Natural killer cell (primary cell): ENCODE data around the gene TRIM72. TPM values are rescaled to one million over a fixed set of nuclear protein-coding genes. Genes with fewer than 3 reads are reported as not detected.
"Not testable (repeated sequence)": the region's sequence is repeated elsewhere in the genome, so short reads cannot be mapped to it uniquely, and the experiment has no call there.

Experiments used
- ATAC-seq, 3 donors: fragments of 150-1000 bp in 2 of 3; fragments of 200-7000 bp in 1 of 3; cut with Tn5 transposase; 1 replicate in 1 of 3; 2 replicates in 2 of 3; pipeline ENCODE4 v1.10.0; 2021; ENCODE audit warnings: mild to moderate bottlenecking in 2 of 3, moderate library complexity in 2 of 3
- DNase-seq, 2 donors: peaks; one replicate each; pipeline versions ENCODE4 v3.0.0 to v3.0.0-alpha.2; 2013 to 2021; ENCODE audit warnings: mixed read lengths in 1 of 2
- H3K27ac ChIP-seq: one replicate; pipeline ENCODE4 v1.5.1; 2013; ENCODE audit warnings: mild to moderate bottlenecking, low read length
- H3K27me3 ChIP-seq: one replicate; pipeline ENCODE4 v1.6.1; 2013; ENCODE audit warnings: low read length; ENCODE audit not compliant: control insufficient read depth, insufficient read depth
- H3K36me3 ChIP-seq: one replicate; pipeline ENCODE4 v1.6.1; 2013; ENCODE audit warnings: low read length; ENCODE audit not compliant: control insufficient read depth, insufficient read depth
- H3K4me1 ChIP-seq: one replicate; pipeline ENCODE4 v1.6.1; 2013; ENCODE audit warnings: low read length; ENCODE audit not compliant: control insufficient read depth, insufficient read depth
- H3K4me3 ChIP-seq: one replicate; pipeline ENCODE4 v1.5.1; 2013; ENCODE audit warnings: low read length
- H3K9me3 ChIP-seq: one replicate; pipeline ENCODE4 v1.6.1; 2013; ENCODE audit warnings: low read length; ENCODE audit not compliant: control insufficient read depth, insufficient read depth
- H3K27ac Mint-ChIP-seq, 2 donors: one replicate each; pipeline ENCODE4 v1.8.0; 2022; ENCODE audit warnings: mild to moderate bottlenecking in 2 of 2, mixed read lengths in 2 of 2, moderate library complexity in 1 of 2
- H3K27me3 Mint-ChIP-seq, 2 donors: one replicate each; pipeline ENCODE4 v1.8.0; 2022; ENCODE audit warnings: low read depth in 2 of 2, mixed read lengths in 2 of 2
- H3K36me3 Mint-ChIP-seq: one replicate; pipeline ENCODE4 v1.8.0; 2022; ENCODE audit warnings: mixed read lengths
- H3K4me1 Mint-ChIP-seq, 2 donors: one replicate each; pipeline ENCODE4 v1.8.0; 2022; ENCODE audit warnings: mixed read lengths in 2 of 2
- H3K4me3 Mint-ChIP-seq: one replicate; pipeline ENCODE4 v1.8.0; 2022; ENCODE audit warnings: mild to moderate bottlenecking, moderate library complexity, mixed read lengths
- H3K9me3 Mint-ChIP-seq, 2 donors: one replicate each; pipeline ENCODE4 v1.8.0; 2022; ENCODE audit warnings: mixed read lengths in 2 of 2
- WGBS: methylation state at CpG from one replicate; pipeline ENCODE4 v1.1.7; 2013; ENCODE audit warnings: missing lambda C conversion rate; ENCODE audit not compliant: insufficient coverage; 5-methylcytosine and 5-hydroxymethylcytosine counted together
- intact Hi-C: fragments of 100-400 bp; cut with micrococcal nuclease; formaldehyde crosslinking; loops from one replicate; pipeline ENCODE4 v1.14.2; 2022
- total RNA-seq, 4 donors: library from RNA; stranded (reverse); fragments of 120-200 nt in 1 of 4; gene quantifications; one replicate each; pipeline versions ENCODE4 v1.2.3 to v1.2.4, GENCODE V29; 2013 to 2022
- TF ChIP-seq, protein P1 (sequence below): fragments of 200-600 bp; IDR thresholded peaks from one replicate; pipeline ENCODE4 v1.8.0; 2022; ENCODE audit warnings: antibody characterized with exemption

TRIM72 gene
- total RNA-seq, 3 donors from 2014 or later (not counting 1 experiment from before 2014, with no cell fraction given) = 0.05 to 0.07 TPM; not detected in 1

- 93% methylated on average over 5 of the region's 5 CpGs for WGBS
- Histone ChIP-seq H3K27me3 (no peaks in the 10 kb centered on the region), H3K36me3 (peaks cover 26% of the 10 kb centered on the region), H3K4me1 (peaks cover 52% of the 10 kb centered on the region), H3K27ac (no peak overlapping the region), H3K9me3 (no peaks in the 10 kb centered on the region), H3K4me3 (no peak overlapping the region)
- intact Hi-C loops = loop anchor here (5.0 kb wide), 3 partner anchors 133 to 243 kb away; partner anchors contain the start of gene ZNF843
- no peak for ATAC-seq
- Mint-ChIP-seq H3K4me1 (peaks cover 53 to 55% of the 10 kb centered on the region in 2 donors), H3K27me3 (no peaks in the 10 kb centered on the region), H3K9me3 (no peaks in the 10 kb centered on the region), H3K4me3 (peak overlapping the region; percentile 52), H3K27ac (peak overlapping the region; percentile 82 to 87), H3K36me3 (no peaks in the 10 kb centered on the region)
- TF ChIP-seq, protein P1, sequence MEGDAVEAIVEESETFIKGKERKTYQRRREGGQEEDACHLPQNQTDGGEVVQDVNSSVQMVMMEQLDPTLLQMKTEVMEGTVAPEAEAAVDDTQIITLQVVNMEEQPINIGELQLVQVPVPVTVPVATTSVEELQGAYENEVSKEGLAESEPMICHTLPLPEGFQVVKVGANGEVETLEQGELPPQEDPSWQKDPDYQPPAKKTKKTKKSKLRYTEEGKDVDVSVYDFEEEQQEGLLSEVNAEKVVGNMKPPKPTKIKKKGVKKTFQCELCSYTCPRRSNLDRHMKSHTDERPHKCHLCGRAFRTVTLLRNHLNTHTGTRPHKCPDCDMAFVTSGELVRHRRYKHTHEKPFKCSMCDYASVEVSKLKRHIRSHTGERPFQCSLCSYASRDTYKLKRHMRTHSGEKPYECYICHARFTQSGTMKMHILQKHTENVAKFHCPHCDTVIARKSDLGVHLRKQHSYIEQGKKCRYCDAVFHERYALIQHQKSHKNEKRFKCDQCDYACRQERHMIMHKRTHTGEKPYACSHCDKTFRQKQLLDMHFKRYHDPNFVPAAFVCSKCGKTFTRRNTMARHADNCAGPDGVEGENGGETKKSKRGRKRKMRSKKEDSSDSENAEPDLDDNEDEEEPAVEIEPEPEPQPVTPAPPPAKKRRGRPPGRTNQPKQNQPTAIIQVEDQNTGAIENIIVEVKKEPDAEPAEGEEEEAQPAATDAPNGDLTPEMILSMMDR = no peak
- DNase-seq = peak in 1 of 2 donors; percentile 13
Observed at GRCh38 chr16:31199430-31200041, 14.4 kb upstream of the TRIM72 start.

- Histone ChIP-seq H3K36me3 (peaks cover 20% of the 10 kb centered on the region), H3K4me1 (peaks cover 52% of the 10 kb centered on the region)
- ATAC-seq, H3K4me3 ChIP-seq, H3K36me3 Mint-ChIP-seq, H3K9me3 Mint-ChIP-seq, H3K27me3 ChIP-seq, H3K27me3 Mint-ChIP-seq, H3K27ac ChIP-seq, H3K9me3 ChIP-seq: not testable (repeated sequence)
- Mint-ChIP-seq H3K4me3 (peak overlapping the region; percentile 52), H3K4me1 (peaks cover 54 to 59% of the 10 kb centered on the region in 2 donors), H3K27ac (peak overlapping the region; percentile 82 to 87)
- peak in 1 of 2 donors; percentile 7 for DNase-seq
- intact Hi-C loops = loop anchor here (5.0 kb wide), 3 partner anchors 132 to 242 kb away; partner anchors contain the start of gene ZNF843
- 88% methylated on average over 8 of the region's 8 CpGs for WGBS
Observed at GRCh38 chr16:31200111-31200510, 13.8 kb upstream of the TRIM72 start.

- 53% methylated on average over 8 of the region's 8 CpGs for WGBS
- intact Hi-C loops = loop anchor here (5.0 kb wide), 3 partner anchors 131 to 241 kb away; partner anchors contain the start of gene ZNF843
Observed at GRCh38 chr16:31200821-31201568, 12.9 kb upstream of the TRIM72 start.

More at GRCh38 chr16:31200821-31201568, 12.9 kb upstream of the TRIM72 start:
- Histone ChIP-seq H3K4me1 (peaks cover 52% of the 10 kb centered on the region), H3K9me3 (no peaks in the 10 kb centered on the region), H3K27ac (peak overlapping the region; percentile 67), H3K27me3 (no peaks in the 10 kb centered on the region), H3K4me3 (peak overlapping the region; percentile 67), H3K36me3 (peaks cover 13% of the 10 kb centered on the region)
- ATAC-seq (peak; percentile 22 to 45 (median 27)), DNase-seq (peak in 1 of 2 donors; percentile 78)
- Mint-ChIP-seq H3K27me3 (no peaks in the 10 kb centered on the region), H3K4me1 (peaks cover 49 to 60% of the 10 kb centered on the region in 2 donors), H3K9me3 (no peaks in the 10 kb centered on the region), H3K27ac (peak overlapping the region; percentile 87 to 89), H3K36me3 (no peaks in the 10 kb centered on the region), H3K4me3 (peak overlapping the region; percentile 91)
- TF ChIP-seq, protein P1 = no peak
